BE2C (cell line): ENCODE measurements around the gene IL2RA.
"Not testable (repeated sequence)": the region's sequence is repeated elsewhere in the genome, so short reads cannot be mapped to it uniquely, and the experiment has no call there.

Experiments used
- DNase-seq: peaks from one replicate; pipeline ENCODE4 v3.0.0-alpha.2; 2020
- H3K27me3 ChIP-seq: fragments of 250-450 bp; sonication (Bioruptor Pico); 2 replicates; pipeline ENCODE4 v1.5.1; 2020; ENCODE audit warnings: mild to moderate bottlenecking
- H3K36me3 ChIP-seq: fragments of 250-450 bp; sonication (Bioruptor Pico); 2 replicates; pipeline ENCODE4 v1.5.1; 2020; ENCODE audit warnings: mild to moderate bottlenecking
- H3K4me1 ChIP-seq: fragments of 250-450 bp; sonication (Bioruptor Pico); 2 replicates; pipeline ENCODE4 v1.5.1; 2020
- H3K4me3 ChIP-seq: 2 replicates; pipeline ENCODE4 v1.5.1; 2011; ENCODE audit warnings: low read depth, low read length
- H3K9me3 ChIP-seq: fragments of 250-450 bp; sonication (Bioruptor Pico); 2 replicates; pipeline ENCODE4 v1.5.1; 2020
- CTCF ChIP-seq: IDR thresholded peaks from 2 replicates; pipeline ENCODE4 v1.5.1; 2012; ENCODE audit warnings: mild to moderate bottlenecking, low read depth, low read length

The IL2RA gene

GRCh38 chr10:6006546-6006945 is 55.6 kb downstream of the IL2RA start:
- DNase-seq = no peak
- Histone ChIP-seq H3K4me1 (no peaks in the 10 kb centered on the region), H3K27me3 (peaks cover 21% of the 10 kb centered on the region), H3K4me3 (no peak overlapping the region), H3K9me3 (no peaks in the 10 kb centered on the region), H3K36me3 (no peaks in the 10 kb centered on the region)
- TF ChIP-seq CTCF = no peak

GRCh38 chr10:6005856-6006395 is 56.2 kb downstream of the IL2RA start:
- TF ChIP-seq CTCF = no peak
- H3K4me3 ChIP-seq = no peak overlapping the region

GRCh38 chr10:6005161-6005804 is 56.9 kb downstream of the IL2RA start:
- not testable (repeated sequence) for H3K36me3 ChIP-seq, H3K4me1 ChIP-seq, DNase-seq, H3K4me3 ChIP-seq, H3K9me3 ChIP-seq
- H3K27me3 ChIP-seq = peaks cover 24% of the 10 kb centered on the region

More at GRCh38 chr10:6005856-6006395, 56.2 kb downstream of the IL2RA start:
- H3K27me3 ChIP-seq = peaks cover 23% of the 10 kb centered on the region
- no peaks in the 10 kb centered on the region for H3K9me3 ChIP-seq
- no peaks in the 10 kb centered on the region for H3K4me1 ChIP-seq
- H3K36me3 ChIP-seq = no peaks in the 10 kb centered on the region
- DNase-seq = no peak

GRCh38 chr10:6002809-6003510 is 59.2 kb downstream of the IL2RA start:
- Histone ChIP-seq H3K4me1 (no peaks in the 10 kb centered on the region), H3K36me3 (no peaks in the 10 kb centered on the region), H3K27me3 (peaks cover 39% of the 10 kb centered on the region), H3K4me3 (no peak overlapping the region), H3K9me3 (no peaks in the 10 kb centered on the region)
- TF ChIP-seq CTCF = no peak
- DNase-seq = no peak

GRCh38 chr10:5999440-6000165 is 62.6 kb downstream of the IL2RA start:
- Histone ChIP-seq H3K27me3 (peaks cover 64% of the 10 kb centered on the region), H3K9me3 (no peaks in the 10 kb centered on the region), H3K36me3 (no peaks in the 10 kb centered on the region), H3K4me3 (no peak overlapping the region), H3K4me1 (no peaks in the 10 kb centered on the region)
- TF ChIP-seq CTCF = no peak
- DNase-seq = no peak

GRCh38 chr10:5996696-5997095 is 65.5 kb downstream of the IL2RA start:
- H3K9me3 ChIP-seq = no peaks in the 10 kb centered on the region
- TF ChIP-seq CTCF = no peak
- no peaks in the 10 kb centered on the region for H3K4me1 ChIP-seq
- H3K4me3 ChIP-seq = no peak overlapping the region
- no peaks in the 10 kb centered on the region for H3K36me3 ChIP-seq
- no peak for DNase-seq
- H3K27me3 ChIP-seq = peaks cover 46% of the 10 kb centered on the region
